T-helper 9 cell (primary cell): Measurements from ENCODE around the gene USP2.

Experiments
- DNase-seq: peaks from one replicate; pipeline ENCODE4 v3.0.0-alpha.2; 2020

The USP2 gene

GRCh38 chr11:119320240-119320775, 61.2 kb downstream of the USP2 start:
- no peak for DNase-seq

- DNase-seq, result no peak
These were observed 61.7 kb downstream of the USP2 start for GRCh38 chr11:119319700-119320239.

- no peak for DNase-seq
These were observed 62.3 kb downstream of the USP2 start for GRCh38 chr11:119319136-119319699.

- no peak for DNase-seq
These were observed 63.0 kb downstream of the USP2 start for GRCh38 chr11:119318240-119319135.

GRCh38 chr11:119317592-119318239, 63.8 kb downstream of the USP2 start:
- DNase-seq, result no peak

GRCh38 chr11:119316729-119317591, 64.5 kb downstream of the USP2 start, which contains the start of gene MCAM:
Gene MCAM, minus strand, starts transcription at chr11:119317130. Its CDS starts 29 bp downstream, at chr11:119317101.
- no peak for DNase-seq

- no peak for DNase-seq
These were observed 65.3 kb downstream of the USP2 start for GRCh38 chr11:119316016-119316728.

GRCh38 chr11:119315131-119316015, 66.1 kb downstream of the USP2 start:
- DNase-seq, result peak; percentile 38

GRCh38 chr11:119314726-119315125, 66.8 kb downstream of the USP2 start:
- no peak for DNase-seq

GRCh38 chr11:119310682-119311052, 70.8 kb downstream of the USP2 start:
- DNase-seq, result no peak

GRCh38 chr11:119309953-119310681, 71.4 kb downstream of the USP2 start:
- no peak for DNase-seq

- DNase-seq, result no peak
These were observed 72.1 kb downstream of the USP2 start for GRCh38 chr11:119309411-119309810.

GRCh38 chr11:119307974-119308373, 73.5 kb downstream of the USP2 start:
- DNase-seq, result no peak

GRCh38 chr11:119307219-119307618, 74.3 kb downstream of the USP2 start:
- no peak for DNase-seq

- DNase-seq, result no peak
These were observed 75.1 kb downstream of the USP2 start for GRCh38 chr11:119306373-119306890.

GRCh38 chr11:119305556-119306372, 75.7 kb downstream of the USP2 start:
- DNase-seq, result no peak
